HEK293 (cell line): Measurements from ENCODE around the gene PCSK5.

ENCODE experiments used
- CTCF ChIA-PET: fragments of 350-600 bp; formaldehyde crosslinking; extraction: SDS; loops from one replicate; lab custom pipeline; 2021; ENCODE audit warnings: antibody characterized with exemption; lab: Yijun Ruan, JAX
- POLR2A ChIA-PET: fragments of 300-600 bp; formaldehyde crosslinking; extraction: SDS; loops from one replicate; lab custom pipeline; 2020; ENCODE audit warnings: antibody characterized with exemption, inconsistent platforms; lab: Yijun Ruan, JAX
- H3K27ac ChIP-seq: fragments of 200-500 bp; sonication (Bioruptor generic); 2 replicates; pipeline ENCODE4 v1.5.1; 2014; ENCODE audit warnings: low read depth, low read length, control low read depth, inconsistent platforms; ENCODE audit errors: extremely low read depth
- H3K36me3 ChIP-seq, 2 experiments: fragments of 200-500 bp in 1 of 2; sonication (Bioruptor generic) in 1 of 2; 1 replicate in 1 of 2; 2 replicates in 1 of 2; pipeline ENCODE4 v1.5.1; 2014 to 2017; ENCODE audit warnings: inconsistent platforms in 2 of 2, low read length in 2 of 2; ENCODE audit not compliant: control insufficient read depth in 2 of 2, insufficient read depth in 1 of 2
- H3K4me1 ChIP-seq: fragments of 200-500 bp; sonication (Bioruptor generic); 2 replicates; pipeline ENCODE4 v1.5.1; 2014; ENCODE audit warnings: mild to moderate bottlenecking, low read length, inconsistent platforms; ENCODE audit not compliant: control insufficient read depth, insufficient read depth
- H3K4me3 ChIP-seq: 2 replicates; pipeline ENCODE4 v1.5.1; 2011; ENCODE audit warnings: low read depth, mild to moderate bottlenecking, control low read depth, low read length, moderate library complexity
- H3K9me3 ChIP-seq: fragments of 200-500 bp; sonication (Bioruptor generic); 2 replicates; pipeline ENCODE4 v1.5.1; 2014; ENCODE audit warnings: low read depth, low read length, inconsistent platforms; ENCODE audit not compliant: control insufficient read depth, insufficient read depth
- BCL11B ChIP-seq: fragments of 450-650 bp; formaldehyde crosslinking; IDR thresholded peaks from 2 replicates; pipeline ENCODE4 v1.5.1; 2016; ENCODE audit warnings: low read depth, missing biosample characterization, missing genetic modification characterization
- EGR2 ChIP-seq: fragments of 450-650 bp; formaldehyde crosslinking; IDR thresholded peaks from 2 replicates; pipeline ENCODE4 v1.5.1; 2016; ENCODE audit warnings: low read depth, missing biosample characterization, missing genetic modification characterization
- FEZF1 ChIP-seq: fragments of 450-650 bp; formaldehyde crosslinking; IDR thresholded peaks from 2 replicates; pipeline ENCODE4 v1.5.1; 2016; ENCODE audit warnings: missing biosample characterization, missing genetic modification characterization
- GFI1B ChIP-seq: fragments of 450-650 bp; formaldehyde crosslinking; IDR thresholded peaks from 2 replicates; pipeline ENCODE4 v1.5.1; 2016; ENCODE audit warnings: missing biosample characterization, missing genetic modification characterization
- HIC1 ChIP-seq: fragments of 450-650 bp; formaldehyde crosslinking; IDR thresholded peaks from 2 replicates; pipeline ENCODE4 v1.5.1; 2016; ENCODE audit warnings: missing biosample characterization, missing genetic modification characterization
- INSM2 ChIP-seq: fragments of 450-650 bp; formaldehyde crosslinking; IDR thresholded peaks from 2 replicates; pipeline ENCODE4 v1.5.1; 2016; ENCODE audit warnings: missing biosample characterization, missing genetic modification characterization
- KLF8 ChIP-seq: fragments of 450-650 bp; formaldehyde crosslinking; IDR thresholded peaks from 2 replicates; pipeline ENCODE4 v1.5.1; 2016; ENCODE audit warnings: missing biosample characterization, missing genetic modification characterization
- OSR2 ChIP-seq: fragments of 450-650 bp; formaldehyde crosslinking; IDR thresholded peaks from 2 replicates; pipeline ENCODE4 v1.5.1; 2016; ENCODE audit warnings: missing biosample characterization, missing genetic modification characterization
- PBX3 ChIP-seq: sonication (generic); formaldehyde crosslinking; IDR thresholded peaks from 2 replicates; pipeline ENCODE4 v1.8.1; 2022; ENCODE audit warnings: mild to moderate bottlenecking, moderate library complexity, missing genetic modification reagents
- PRDM10 ChIP-seq: fragments of 450-650 bp; formaldehyde crosslinking; IDR thresholded peaks from 2 replicates; pipeline ENCODE4 v1.5.1; 2016; ENCODE audit warnings: missing biosample characterization, missing genetic modification characterization
- TSHZ1 ChIP-seq: fragments of 450-650 bp; formaldehyde crosslinking; IDR thresholded peaks from 2 replicates; pipeline ENCODE4 v1.5.1; 2016; ENCODE audit warnings: missing biosample characterization, missing genetic modification characterization, borderline replicate concordance
- ZNF112 ChIP-seq: fragments of 450-650 bp; formaldehyde crosslinking; IDR thresholded peaks from 2 replicates; pipeline ENCODE4 v1.5.0; 2017; ENCODE audit warnings: missing biosample characterization, missing genetic modification characterization
- ZNF132 ChIP-seq: fragments of 450-650 bp; formaldehyde crosslinking; IDR thresholded peaks from 2 replicates; pipeline ENCODE4 v1.5.1; 2017; ENCODE audit warnings: missing biosample characterization, missing genetic modification characterization, borderline replicate concordance
- ZNF473 ChIP-seq: fragments of 450-650 bp; formaldehyde crosslinking; IDR thresholded peaks from 2 replicates; pipeline ENCODE4 v1.5.1; 2017; ENCODE audit warnings: missing biosample characterization, missing genetic modification characterization
- ZNF530 ChIP-seq: fragments of 450-650 bp; formaldehyde crosslinking; IDR thresholded peaks from 2 replicates; pipeline ENCODE4 v1.5.1; 2016; ENCODE audit warnings: low read depth, missing biosample characterization, missing genetic modification characterization
- ZNF600 ChIP-seq: fragments of 450-650 bp; formaldehyde crosslinking; IDR thresholded peaks from 2 replicates; pipeline ENCODE4 v1.5.1; 2016; ENCODE audit warnings: missing biosample characterization, missing genetic modification characterization
- ZXDB ChIP-seq: fragments of 450-650 bp; formaldehyde crosslinking; IDR thresholded peaks from 2 replicates; pipeline ENCODE4 v1.5.1; 2016; ENCODE audit warnings: missing biosample characterization, missing genetic modification characterization

PCSK5 gene

GRCh38 chr9:76365028-76365427 lies 474.6 kb downstream of the PCSK5 start:
- Histone ChIP-seq H3K4me1 (peaks cover 13% of the 10 kb centered on the region), H3K9me3 (no peaks in the 10 kb centered on the region), H3K36me3 (no peaks in the 10 kb centered on the region), H3K4me3 (no peak overlapping the region), H3K27ac (no peak overlapping the region)
- ChIA-PET CTCF (interaction anchor here (1.2 kb wide), 1 partner anchor 29 kb away, joined by 4 read pairs; no protein-coding TSS in a partner anchor), POLR2A (interaction anchor here (0.6 to 2.5 kb wide), 4 partner anchors 10 to 64 kb away, joined by 3 to 16 read pairs (median 6); partner anchors contain the start of gene RFK)
- peak; percentile 80 for TF ChIP-seq FEZF1 (tag by site-specific recombination)
- no peak for TF ChIP-seq BCL11B (tag by site-specific recombination)
- 0 out of 2 replicates have a peak, but pooled peaks have one; percentile 23 for TF ChIP-seq TSHZ1
- no peak for TF ChIP-seq ZNF473 (tag by site-specific recombination)
- TF ChIP-seq ZNF600: 0 out of 2 replicates have a peak, but pooled peaks have one; percentile 14
- TF ChIP-seq GFI1B (tag by site-specific recombination): 0 out of 2 replicates have a peak, but pooled peaks have one; percentile 22
- peak; percentile 71 for TF ChIP-seq PRDM10 (tag by site-specific recombination)
- TF ChIP-seq ZXDB (tag by site-specific recombination): 0 out of 2 replicates have a peak, but pooled peaks have one; percentile 24
- no peak for TF ChIP-seq PBX3 (CRISPR knock-in tag)
- peak; percentile 53; the same call in 1 of the 2 replicates for TF ChIP-seq KLF8

- peaks cover 20% of the 10 kb centered on the region for H3K4me1 ChIP-seq
- CTCF ChIA-PET: interaction anchor here (0.7 kb wide), 1 partner anchor 327 kb away, joined by 6 read pairs; no protein-coding TSS in a partner anchor
- no peak overlapping the region for H3K27ac ChIP-seq
- no peaks in the 10 kb centered on the region for H3K36me3 ChIP-seq
- no peak overlapping the region for H3K4me3 ChIP-seq
- H3K9me3 ChIP-seq: no peaks in the 10 kb centered on the region
- POLR2A ChIA-PET: interaction anchor here (1.3 to 2.5 kb wide), 4 partner anchors 9 to 476 kb away, joined by 4 to 16 read pairs (median 8); partner anchors contain the start of genes PCSK5 and RFK
- peak; percentile 50; the same call in 1 of the 2 replicates for TF ChIP-seq INSM2
- peak; percentile 56; the same call in 1 of the 2 replicates for TF ChIP-seq HIC1
- TF ChIP-seq ZNF112 (tag by site-specific recombination): no peak
- no peak for TF ChIP-seq ZNF530 (tag by site-specific recombination)
- peak; percentile 54; the same call in 1 of the 2 replicates for TF ChIP-seq TSHZ1
- no peak for TF ChIP-seq EGR2 (tag by site-specific recombination)
- TF ChIP-seq ZNF132 (tag by site-specific recombination): no peak
- peak; percentile 45; the same call in 1 of the 2 replicates for TF ChIP-seq OSR2 (tag by site-specific recombination)
These were observed 475.8 kb downstream of the PCSK5 start for GRCh38 chr9:76366275-76366674.
